ENCODE measurements around the gene NSRP1. TPM values are rescaled to one million over a fixed set of nuclear protein-coding genes. Genes with fewer than 3 reads are reported as not detected.

Gene NSRP1
- total and polyA plus RNA-seq, 2 of the 8 experiments (the other 6 are each of a cell fraction or from before 2014, with no cell fraction given), result 6.1 to 22.4 TPM

DNA sequence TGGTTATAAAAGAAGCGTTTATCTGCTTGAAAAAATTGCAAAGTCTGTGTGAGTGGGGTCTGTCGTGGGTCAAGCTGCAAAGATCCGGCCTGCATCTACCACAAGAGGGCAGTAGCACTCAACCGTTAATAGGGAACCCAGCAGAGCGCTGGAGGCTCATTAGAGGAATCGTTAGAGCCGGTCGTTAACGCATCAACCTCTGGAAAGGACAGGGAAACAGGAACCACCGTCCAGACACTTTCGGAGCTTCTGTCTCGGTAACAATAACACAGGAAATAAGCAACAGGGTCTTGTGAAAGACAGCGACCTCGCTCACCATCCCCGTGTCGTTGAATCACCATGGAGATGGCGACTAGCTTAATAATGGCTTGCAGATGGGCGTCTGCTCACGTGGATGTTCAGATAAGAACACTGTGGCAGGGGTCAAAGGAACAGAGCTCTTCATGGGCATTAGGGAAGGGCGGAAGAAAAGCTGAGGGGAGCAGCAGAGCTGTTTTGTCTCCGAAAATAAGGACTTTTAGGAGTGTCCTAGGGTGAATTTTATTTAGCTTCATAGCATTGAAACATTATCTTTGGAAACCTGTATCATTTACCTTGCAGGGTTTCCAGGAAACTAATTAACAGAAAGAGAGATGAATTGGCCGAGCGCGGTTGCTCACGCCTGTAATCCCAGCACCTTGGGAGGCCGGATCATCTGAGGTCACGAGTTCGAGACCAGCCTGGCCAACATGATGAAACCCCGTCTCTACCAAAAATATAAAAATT, 11.9 kb upstream of the NSRP1 start (continued):
- TF ChIP-seq MAFK (IDR thresholded peaks at IDR 0.05; ENCODE audit: low read depth, low read length) (no peak), RNF2 (IDR thresholded peaks at IDR 0.05; ENCODE audit: borderline replicate concordance, low read depth, low read length, missing control alignments, poor library complexity, severe bottlenecking) (no peak), CBX8 (IDR thresholded peaks at IDR 0.05; ENCODE audit: borderline replicate concordance, low read depth, low read length) (no peak), ATF3 (IDR thresholded peaks at IDR 0.05; ENCODE audit: insufficient read depth, low read depth, low read length) (no peak), SRF (IDR thresholded peaks at IDR 0.05; ENCODE audit: low read depth, low read length) (no peak), POLR2AphosphoS5 (IDR thresholded peaks at IDR 0.05; ENCODE audit: low read depth, low read length) (peak; percentile 43; the same call in 1 of the 2 replicates), E2F6 (IDR thresholded peaks at IDR 0.05) (no peak), SIRT6 (IDR thresholded peaks at IDR 0.05; ENCODE audit: low read length) (no peak), HDAC2 (IDR thresholded peaks at IDR 0.05; ENCODE audit: borderline replicate concordance in 1 of 2, low read depth in 2 of 2, low read length in 2 of 2) (no peak), ZNF274 (IDR thresholded peaks at IDR 0.05; ENCODE audit: borderline replicate concordance, extremely low read depth, low read length) (no peak), USF2 (IDR thresholded peaks at IDR 0.05; ENCODE audit: low read length) (no peak; the same call in 1 of the 2 replicates), SP2 (IDR thresholded peaks at IDR 0.05; ENCODE audit: low read length) (no peak), RAD21 (IDR thresholded peaks at IDR 0.05 in 1 of 2, conservative IDR thresholded peaks at IDR 0.05 in 1 of 2; ENCODE audit: low read depth in 2 of 2, low read length in 2 of 2) (peak; percentile 79 to 86), CHD2 (IDR thresholded peaks at IDR 0.05; ENCODE audit: low read length) (no peak), SP4 (IDR thresholded peaks at IDR 0.05; ENCODE audit: low read length) (no peak), RXRA (IDR thresholded peaks at IDR 0.05; ENCODE audit: insufficient read depth, low read depth, low read length) (0 out of 2 replicates have a peak, but pooled peaks have one; percentile 43), POU5F1 (IDR thresholded peaks at IDR 0.05; ENCODE audit: low read depth, low read length) (no peak), FOSL1 (IDR thresholded peaks at IDR 0.05; ENCODE audit: insufficient read depth, low read depth, low read length) (no peak), BRCA1 (IDR thresholded peaks at IDR 0.05; ENCODE audit: low read depth, low read length) (no peak), JUND (IDR thresholded peaks at IDR 0.05; ENCODE audit: low read length) (peak; percentile 46; the same call in 1 of the 2 replicates), EGR1 (IDR thresholded peaks at IDR 0.05; ENCODE audit: borderline replicate concordance, low read depth, low read length) (no peak), CHD1 (IDR thresholded peaks at IDR 0.05; ENCODE audit: low read depth, low read length) (no peak)
